SK-N-SH treated with all-trans-retinoic acid at 6 μM for 48 hours (cell line): ENCODE data around the gene PIR.

ENCODE experiments used
- ATAC-seq: fragments of 200-7000 bp; cut with Tn5 transposase; 3 replicates; pipeline ENCODE4 v1.9.1; 2020; ENCODE audit warnings: mild to moderate bottlenecking, moderate library complexity
- ARNTL ChIP-seq: fragments of 450-650 bp; formaldehyde crosslinking; IDR thresholded peaks from 2 replicates; pipeline ENCODE4 v1.5.0; 2020; ENCODE audit warnings: low read depth, mild to moderate bottlenecking, moderate library complexity, borderline replicate concordance
- CSDC2 ChIP-seq: fragments of 250-450 bp; sonication (Bioruptor Pico); IDR thresholded peaks from 2 replicates; pipeline ENCODE4 v1.5.0; 2020; ENCODE audit warnings: mild to moderate bottlenecking, moderate library complexity
- CSRNP3 ChIP-seq: fragments of 250-450 bp; sonication (Bioruptor Pico); IDR thresholded peaks from 2 replicates; pipeline ENCODE4 v1.5.1; 2021; ENCODE audit warnings: mild to moderate bottlenecking, moderate library complexity
- ESRRG ChIP-seq: fragments of 250-450 bp; sonication (Bioruptor Pico); IDR thresholded peaks from 2 replicates; pipeline ENCODE4 v1.6.1; 2021; ENCODE audit warnings: mild to moderate bottlenecking
- GLIS3 ChIP-seq: fragments of 250-450 bp; sonication (Bioruptor Pico); IDR thresholded peaks from 2 replicates; pipeline ENCODE4 v1.5.0; 2020; ENCODE audit warnings: mild to moderate bottlenecking, moderate library complexity
- OSR1 ChIP-seq: fragments of 250-450 bp; sonication (Bioruptor Pico); IDR thresholded peaks from 2 replicates; pipeline ENCODE4 v1.8.0; 2022; ENCODE audit warnings: moderate library complexity, mild to moderate bottlenecking, inconsistent platforms
- PATZ1 ChIP-seq: fragments of 250-450 bp; sonication (Bioruptor Pico); IDR thresholded peaks from 2 replicates; pipeline ENCODE4 v1.8.0; 2020; ENCODE audit warnings: mild to moderate bottlenecking, moderate library complexity, borderline replicate concordance
- POU6F1 ChIP-seq: fragments of 250-450 bp; sonication (Bioruptor Pico); IDR thresholded peaks from 2 replicates; pipeline ENCODE4 v1.8.0; 2021; ENCODE audit warnings: low read depth, mild to moderate bottlenecking, moderate library complexity, borderline replicate concordance
- PPARA ChIP-seq: fragments of 250-450 bp; sonication (Bioruptor Pico); IDR thresholded peaks from 2 replicates; pipeline ENCODE4 v1.5.0; 2020; ENCODE audit warnings: mild to moderate bottlenecking, borderline replicate concordance
- RARB ChIP-seq: fragments of 250-450 bp; sonication (Bioruptor Pico); IDR thresholded peaks from 2 replicates; pipeline ENCODE4 v1.8.0; 2021; ENCODE audit warnings: mild to moderate bottlenecking, moderate library complexity
- SNAI2 ChIP-seq: fragments of 250-450 bp; sonication (Bioruptor Pico); IDR thresholded peaks from 2 replicates; pipeline ENCODE4 v1.5.0; 2020; ENCODE audit warnings: mild to moderate bottlenecking, moderate library complexity
- TCF4 ChIP-seq: fragments of 250-450 bp; sonication (Bioruptor Pico); IDR thresholded peaks from 2 replicates; pipeline ENCODE4 v1.8.0; 2021; ENCODE audit warnings: mild to moderate bottlenecking, moderate library complexity, borderline replicate concordance
- TOX ChIP-seq: fragments of 250-450 bp; sonication (Bioruptor Pico); IDR thresholded peaks from 2 replicates; pipeline ENCODE4 v1.8.0; 2021; ENCODE audit warnings: mild to moderate bottlenecking, moderate library complexity, borderline replicate concordance
- TSHZ2 ChIP-seq: fragments of 250-450 bp; sonication (Bioruptor Pico); IDR thresholded peaks from 2 replicates; pipeline ENCODE4 v1.5.0; 2020; ENCODE audit warnings: mild to moderate bottlenecking, moderate library complexity
- ZC3H10 ChIP-seq: fragments of 250-450 bp; sonication (Bioruptor Pico); IDR thresholded peaks from 2 replicates; pipeline ENCODE4 v1.5.1; 2021; ENCODE audit warnings: mild to moderate bottlenecking, moderate library complexity
- ZFP3 ChIP-seq: fragments of 250-450 bp; sonication (Bioruptor Pico); IDR thresholded peaks from 2 replicates; pipeline ENCODE4 v1.5.0; 2020; ENCODE audit warnings: mild to moderate bottlenecking, moderate library complexity
- ZFP30 ChIP-seq: fragments of 450-650 bp; formaldehyde crosslinking; IDR thresholded peaks from 2 replicates; pipeline ENCODE4 v1.5.0; 2022; ENCODE audit warnings: mild to moderate bottlenecking, moderate library complexity
- ZNF70 ChIP-seq: fragments of 450-650 bp; formaldehyde crosslinking; IDR thresholded peaks from 2 replicates; pipeline ENCODE4 v1.5.0; 2020; ENCODE audit warnings: mild to moderate bottlenecking, moderate library complexity
- ZNF8 ChIP-seq: fragments of 450-650 bp; formaldehyde crosslinking; IDR thresholded peaks from 2 replicates; pipeline ENCODE4 v1.5.0; 2020; ENCODE audit warnings: mild to moderate bottlenecking, moderate library complexity

PIR gene

GRCh38 chrX:15493118-15493962 lies at the start of gene PIR:
PIR (minus strand) TSS chrX:15493333; CDS start chrX:15491257, 2,076 bp downstream.
- ATAC-seq = peak; percentile 99
- TF ChIP-seq PPARA (CRISPR knock-in tag) = no peak
- no peak for TF ChIP-seq SNAI2
- no peak for TF ChIP-seq POU6F1
- TF ChIP-seq OSR1 (CRISPR knock-in tag) = no peak
- no peak for TF ChIP-seq ARNTL
- no peak for TF ChIP-seq TOX (CRISPR knock-in tag)
- TF ChIP-seq RARB (CRISPR knock-in tag) = no peak
- no peak for TF ChIP-seq GLIS3 (CRISPR knock-in tag)
- TF ChIP-seq ZFP3 (CRISPR knock-in tag) = no peak
- TF ChIP-seq CSDC2 (CRISPR knock-in tag) = no peak
- TF ChIP-seq ESRRG (CRISPR knock-in tag) = no peak
- no peak for TF ChIP-seq TSHZ2 (CRISPR knock-in tag)
- TF ChIP-seq ZNF8 (CRISPR knock-in tag) = no peak
- TF ChIP-seq ZC3H10 (CRISPR knock-in tag) = no peak
- no peak for TF ChIP-seq TCF4 (CRISPR knock-in tag)
- no peak for TF ChIP-seq ZNF70
- no peak for TF ChIP-seq ZFP30
- no peak for TF ChIP-seq PATZ1 (CRISPR knock-in tag)
- TF ChIP-seq, all 23 proteins: peak for 0

- no peak for TF ChIP-seq TCF4 (CRISPR knock-in tag)
- no peak for TF ChIP-seq TOX (CRISPR knock-in tag)
- TF ChIP-seq PPARA (CRISPR knock-in tag) = no peak
- no peak for TF ChIP-seq ZFP30
- no peak for TF ChIP-seq TSHZ2 (CRISPR knock-in tag)
- no peak for TF ChIP-seq OSR1 (CRISPR knock-in tag)
- no peak for TF ChIP-seq ZNF8 (CRISPR knock-in tag)
- TF ChIP-seq CSRNP3 (CRISPR knock-in tag) = no peak
- no peak for TF ChIP-seq POU6F1
- no peak for ATAC-seq
These were observed 37.2 kb upstream of the PIR start for GRCh38 chrX:15530318-15530717.
